CD14-positive monocyte (primary cell): ENCODE results near the gene FAP. TPM values are rescaled to one million over a fixed set of nuclear protein-coding genes. Genes with fewer than 3 reads are reported as not detected.

Source experiments
- DNase-seq, 3 donors: peaks; one replicate each; pipeline ENCODE4 v3.0.0-alpha.2; 2011 to 2022
- H2AFZ ChIP-seq: 2 replicates; pipeline ENCODE4 v1.6.0; 2012; ENCODE audit warnings: mild to moderate bottlenecking, low read depth, low read length, inconsistent platforms; ENCODE audit not compliant: insufficient read depth, poor library complexity, severe bottlenecking
- H3K27ac ChIP-seq, 2 donors: 1 replicate in 1 of 2; 2 replicates in 1 of 2; pipeline ENCODE4 v1.5.1; 2012 to 2013; ENCODE audit warnings: low read length in 2 of 2, control low read depth in 1 of 2, inconsistent platforms in 1 of 2, low read depth in 1 of 2, mild to moderate bottlenecking in 1 of 2
- H3K27me3 ChIP-seq, 2 donors: one replicate each; pipeline versions ENCODE4 v1.6.0 to v1.6.1; 2011 to 2013; ENCODE audit warnings: low read length in 2 of 2; ENCODE audit not compliant: control insufficient read depth in 2 of 2, insufficient read depth in 2 of 2
- H3K36me3 ChIP-seq, 2 donors: replicated peaks in 1 of 2; 1 replicate in 1 of 2; 2 replicates in 1 of 2; pipeline versions ENCODE4 v1.5.1 to v1.6.1; 2012 to 2013; ENCODE audit warnings: low read length in 2 of 2, control low read depth in 1 of 2, inconsistent platforms in 1 of 2, mild to moderate bottlenecking in 1 of 2; ENCODE audit not compliant: insufficient read depth in 2 of 2, control insufficient read depth in 1 of 2
- H3K4me1 ChIP-seq, 2 donors: 1 replicate in 1 of 2; 2 replicates in 1 of 2; pipeline versions ENCODE4 v1.5.1 to v1.6.1; 2012 to 2013; ENCODE audit warnings: low read length in 2 of 2, control low read depth in 1 of 2, inconsistent platforms in 1 of 2, mild to moderate bottlenecking in 1 of 2, moderate library complexity in 1 of 2; ENCODE audit not compliant: insufficient read depth in 2 of 2, control insufficient read depth in 1 of 2
- H3K4me2 ChIP-seq: replicated peaks from 2 replicates; pipeline ENCODE3; 2012; ENCODE audit warnings: low read length, moderate library complexity, mild to moderate bottlenecking; ENCODE audit not compliant: poor library complexity, severe bottlenecking; ENCODE audit errors: extremely low read depth
- H3K4me3 ChIP-seq, 3 experiments: fragments of 200-600 bp in 1 of 3; sonication (generic) in 1 of 3; replicated peaks in 1 of 3; 1 replicate in 2 of 3; 2 replicates in 1 of 3; pipeline ENCODE4 v1.5.1; 2011 to 2013; ENCODE audit warnings: low read length in 3 of 3, mild to moderate bottlenecking in 3 of 3, control low read depth in 2 of 3, low read depth in 2 of 3, inconsistent platforms in 1 of 3, moderate library complexity in 1 of 3
- H3K79me2 ChIP-seq: 2 replicates; pipeline ENCODE4 v1.6.0; 2012; ENCODE audit warnings: mild to moderate bottlenecking, control low read depth, inconsistent platforms, low read length, moderate library complexity; ENCODE audit not compliant: insufficient read depth
- H3K9ac ChIP-seq: 2 replicates; pipeline ENCODE4 v1.6.0; 2017; ENCODE audit warnings: low read length, mild to moderate bottlenecking; ENCODE audit not compliant: insufficient read depth, poor library complexity, severe bottlenecking
- H3K9me3 ChIP-seq, 2 donors: replicated peaks in 1 of 2; 1 replicate in 1 of 2; 2 replicates in 1 of 2; pipeline versions ENCODE4 v1.5.1 to v1.6.1; 2012 to 2013; ENCODE audit warnings: low read length in 2 of 2, control low read depth in 1 of 2; ENCODE audit not compliant: control insufficient read depth in 1 of 2, insufficient read depth in 1 of 2
- H4K20me1 ChIP-seq: 2 replicates; pipeline ENCODE4 v1.6.0; 2012; ENCODE audit warnings: mild to moderate bottlenecking, low read length, control low read depth, moderate library complexity; ENCODE audit not compliant: insufficient read depth
- H3K27ac Mint-ChIP-seq, 7 donors: one replicate each; pipeline ENCODE4 v1.8.0; 2020; ENCODE audit warnings: mild to moderate bottlenecking in 7 of 7, mixed read lengths in 7 of 7, moderate library complexity in 6 of 7, inconsistent platforms in 2 of 7
- H3K27me3 Mint-ChIP-seq, 3 donors: one replicate each; pipeline ENCODE4 v1.8.0; 2021 to 2022; ENCODE audit warnings: low read depth in 3 of 3, mild to moderate bottlenecking in 3 of 3, mixed read lengths in 3 of 3, moderate library complexity in 3 of 3, inconsistent platforms in 1 of 3
- H3K36me3 Mint-ChIP-seq, 2 donors: one replicate each; pipeline ENCODE4 v1.8.0; 2020; ENCODE audit warnings: mixed read lengths in 2 of 2, inconsistent platforms in 1 of 2, mild to moderate bottlenecking in 1 of 2
- H3K4me1 Mint-ChIP-seq: one replicate; pipeline ENCODE4 v1.8.0; 2020; ENCODE audit warnings: mild to moderate bottlenecking, mixed read lengths
- H3K4me3 Mint-ChIP-seq, 2 donors: one replicate each; pipeline ENCODE4 v1.8.0; 2020; ENCODE audit warnings: mild to moderate bottlenecking in 2 of 2, mixed read lengths in 2 of 2, moderate library complexity in 1 of 2
- H3K9me3 Mint-ChIP-seq, 7 donors: one replicate each; pipeline ENCODE4 v1.8.0; 2020 to 2022; ENCODE audit warnings: mixed read lengths in 7 of 7, mild to moderate bottlenecking in 6 of 7, moderate library complexity in 6 of 7, inconsistent platforms in 2 of 7
- CTCF ChIP-seq: fragments of 200-600 bp; IDR thresholded peaks from one replicate; pipeline ENCODE4 v1.8.0; 2022; ENCODE audit warnings: antibody characterized with exemption, mild to moderate bottlenecking
- WGBS: methylation state at CpG from one replicate; pipeline ENCODE4 v1.1.5; 2013; ENCODE audit warnings: missing lambda C conversion rate; ENCODE audit not compliant: insufficient coverage; 5-methylcytosine and 5-hydroxymethylcytosine counted together
- intact Hi-C, 2 donors: fragments of 100-400 bp; cut with micrococcal nuclease; formaldehyde crosslinking; loops; one replicate each; pipeline versions ENCODE4 v1.15.0 to v1.15.1; 2023
- polyA plus RNA-seq, 3 donors: library from polyadenylated mRNA; depleted of rRNA in 1 of 3; unstranded in 2 of 3; stranded (reverse) in 1 of 3; fragments of 300-500 nt in 2 of 3; fragments of >200 nt in 1 of 3; fragmentation: Illumina TruSeq in 2 of 3; gene quantifications; 1 replicate in 2 of 3; 2 replicates in 1 of 3; pipeline ENCODE4 v1.2.3, GENCODE V29; 2012 to 2021

Gene FAP
- polyA plus RNA-seq, 3 donors: not detected

- peaks cover 13% of the 10 kb centered on the region for H3K4me1 Mint-ChIP-seq
Observed at GRCh38 chr2:162125138-162125537, 118.1 kb downstream of the FAP start.

More at GRCh38 chr2:162125138-162125537, 118.1 kb downstream of the FAP start:
- peaks cover 16 to 17% of the 10 kb centered on the region in 2 donors for H3K4me1 ChIP-seq
- peak overlapping the region in 2 of 7 donors; percentile 61 to 64 for H3K27ac Mint-ChIP-seq
- no peaks in the 10 kb centered on the region for H3K36me3 ChIP-seq
- DNase-seq: no peak
- H3K9me3 Mint-ChIP-seq: no peaks in the 10 kb centered on the region
- H3K9ac ChIP-seq: no peak overlapping the region
- no peak overlapping the region for H3K27ac ChIP-seq
- H2AFZ ChIP-seq: no peak overlapping the region
- H3K27me3 Mint-ChIP-seq: peaks cover 0 to 3% (median 0%) of the 10 kb centered on the region in 3 donors
- H3K4me3 Mint-ChIP-seq: no peak overlapping the region
- H3K9me3 ChIP-seq: no peaks in the 10 kb centered on the region
- intact Hi-C loops: loop anchor here in 1 of 2 donors (5.0 kb wide), 1 partner anchor 113 kb away; no protein-coding TSS in a partner anchor
- H3K4me3 ChIP-seq: no peak overlapping the region
- no peak for TF ChIP-seq CTCF
- H4K20me1 ChIP-seq: no peaks in the 10 kb centered on the region
- H3K79me2 ChIP-seq: no peaks in the 10 kb centered on the region
- no peak overlapping the region for H3K4me2 ChIP-seq
- H3K27me3 ChIP-seq: no peaks in the 10 kb centered on the region
- no peaks in the 10 kb centered on the region for H3K36me3 Mint-ChIP-seq
- 42% methylated on average over 1 of the region's 2 CpGs for WGBS
